Ammon's horn (tissue), 1 donor: ENCODE data around the gene TUBD1.
A peak's percentile ranks its signal among the peaks of the same experiment; 100 is the strongest.
"Not testable (repeated sequence)": the region's sequence is repeated elsewhere in the genome, so short reads cannot be mapped to it uniquely, and the experiment has no call there.

Experiments
- DNase-seq: peaks from one replicate; pipeline ENCODE4 v3.0.0-alpha.2; 2016; ENCODE audit warnings: low spot score

Gene TUBD1

DNA sequence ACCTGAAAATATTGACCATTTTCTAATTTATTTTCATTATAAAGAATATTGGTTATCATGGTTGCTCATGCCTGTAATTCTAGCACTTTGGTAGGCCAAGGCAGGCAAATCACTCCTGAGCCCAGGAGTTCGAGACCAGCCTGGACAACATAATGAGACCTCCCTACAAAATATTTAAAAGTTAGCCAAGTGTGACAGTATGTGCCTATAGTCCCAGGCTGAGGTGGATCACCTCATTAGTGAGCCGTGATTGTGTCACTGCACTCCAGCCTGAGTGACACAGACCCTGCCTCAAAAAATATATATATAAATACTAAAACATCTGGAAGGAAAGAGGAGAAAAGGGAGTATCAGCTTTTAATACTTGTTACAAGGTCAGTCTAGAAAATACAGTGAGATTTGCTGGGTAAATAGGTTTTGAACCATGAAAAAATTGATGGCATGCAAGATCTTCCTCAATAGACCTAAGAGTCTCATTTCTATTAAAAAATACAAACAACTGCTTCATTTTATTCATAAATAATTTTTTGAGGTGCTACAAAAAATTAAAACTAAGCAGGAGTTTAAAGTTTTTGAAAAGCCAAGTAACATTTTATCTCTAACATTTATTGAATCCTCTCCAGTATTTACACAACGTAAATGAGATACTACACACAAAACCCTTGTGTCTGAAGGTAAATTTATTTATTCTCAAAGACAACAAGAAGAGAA is 47.7 kb downstream of the TUBD1 start:
- no peak for DNase-seq

DNA sequence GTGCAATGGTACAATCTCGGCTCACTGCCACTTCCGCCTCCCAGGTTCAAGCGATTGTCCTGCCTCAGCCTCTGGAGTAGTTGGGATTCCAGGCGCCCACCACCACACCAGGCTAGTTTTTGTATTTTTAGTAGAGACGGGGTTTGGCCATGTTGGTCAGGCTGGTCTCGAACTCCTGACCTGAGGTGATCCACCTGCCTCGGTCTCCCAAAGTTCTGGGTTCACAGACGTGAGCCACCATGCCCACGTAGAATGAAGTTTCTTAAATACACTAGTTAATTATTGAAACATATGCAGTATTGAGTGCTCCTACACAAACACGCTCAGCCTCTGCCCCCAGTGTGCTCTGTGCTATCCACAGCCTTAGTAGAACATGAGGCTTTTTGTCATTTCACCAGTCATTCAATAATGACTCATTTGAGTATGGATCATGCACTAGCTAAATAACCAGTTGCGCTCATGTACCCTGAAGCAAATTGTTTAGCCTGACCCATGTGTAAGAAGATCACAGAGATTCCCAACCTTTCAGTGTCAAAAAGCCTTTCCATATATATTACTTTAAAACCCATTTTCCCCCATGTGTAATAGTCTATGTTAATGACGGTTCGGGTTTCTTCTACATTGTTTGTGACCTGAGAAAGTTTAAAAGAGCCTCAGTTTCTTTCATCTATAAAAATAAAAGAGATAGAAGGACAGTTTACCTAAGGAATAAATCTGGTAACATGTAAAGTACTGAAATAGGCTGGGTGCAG is 49.7 kb downstream of the TUBD1 start:
- DNase-seq = peak; percentile 24

DNA sequence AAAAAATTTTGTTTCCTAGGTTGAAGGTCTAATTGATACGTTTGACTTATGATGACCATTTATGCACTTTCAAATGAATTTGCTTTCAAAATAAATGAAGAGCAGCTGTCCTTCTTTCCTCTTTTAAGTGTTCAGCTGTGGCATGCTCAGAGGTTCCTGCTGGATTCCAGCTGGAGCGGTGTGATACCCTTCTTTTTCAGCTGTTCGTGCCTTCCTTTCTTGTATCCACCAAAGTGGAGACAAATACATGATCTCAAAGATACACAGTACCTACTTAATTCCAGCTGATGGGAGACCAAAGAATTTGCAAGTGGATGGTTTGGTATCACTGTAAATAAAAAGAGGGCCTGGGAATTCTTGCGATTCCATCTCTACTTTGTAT is 50.9 kb downstream of the TUBD1 start:
- DNase-seq = not testable (repeated sequence)

DNA sequence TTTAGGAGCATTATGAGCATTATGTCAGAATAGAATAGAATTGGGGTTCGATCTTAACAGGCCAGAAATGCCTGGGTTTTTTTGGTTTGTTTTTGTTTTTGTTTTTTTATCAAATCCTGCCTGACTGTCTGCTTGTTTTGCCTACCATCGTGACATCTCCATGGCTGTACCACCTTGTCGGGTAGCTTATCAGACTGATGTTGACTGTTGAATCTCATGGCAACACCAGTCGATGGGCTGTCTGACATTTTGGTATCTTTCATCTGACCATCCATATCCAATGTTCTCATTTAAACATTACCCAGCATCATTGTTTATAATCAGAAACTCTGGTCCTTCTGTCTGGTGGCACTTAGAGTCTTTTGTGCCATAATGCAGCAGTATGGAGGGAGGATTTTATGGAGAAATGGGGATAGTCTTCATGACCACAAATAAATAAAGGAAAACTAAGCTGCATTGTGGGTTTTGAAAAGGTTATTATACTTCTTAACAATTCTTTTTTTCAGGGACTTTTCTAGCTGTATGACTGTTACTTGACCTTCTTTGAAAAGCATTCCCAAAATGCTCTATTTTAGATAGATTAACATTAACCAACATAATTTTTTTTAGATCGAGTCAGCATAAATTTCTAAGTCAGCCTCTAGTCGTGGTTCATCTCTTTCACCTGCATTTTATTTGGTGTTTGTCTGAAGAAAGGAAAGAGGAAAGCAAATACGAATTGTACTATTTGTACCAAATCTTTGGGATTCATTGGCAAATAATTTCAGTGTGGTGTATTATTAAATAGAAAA is 51.5 kb downstream of the TUBD1 start:
- not testable (repeated sequence) for DNase-seq

DNA sequence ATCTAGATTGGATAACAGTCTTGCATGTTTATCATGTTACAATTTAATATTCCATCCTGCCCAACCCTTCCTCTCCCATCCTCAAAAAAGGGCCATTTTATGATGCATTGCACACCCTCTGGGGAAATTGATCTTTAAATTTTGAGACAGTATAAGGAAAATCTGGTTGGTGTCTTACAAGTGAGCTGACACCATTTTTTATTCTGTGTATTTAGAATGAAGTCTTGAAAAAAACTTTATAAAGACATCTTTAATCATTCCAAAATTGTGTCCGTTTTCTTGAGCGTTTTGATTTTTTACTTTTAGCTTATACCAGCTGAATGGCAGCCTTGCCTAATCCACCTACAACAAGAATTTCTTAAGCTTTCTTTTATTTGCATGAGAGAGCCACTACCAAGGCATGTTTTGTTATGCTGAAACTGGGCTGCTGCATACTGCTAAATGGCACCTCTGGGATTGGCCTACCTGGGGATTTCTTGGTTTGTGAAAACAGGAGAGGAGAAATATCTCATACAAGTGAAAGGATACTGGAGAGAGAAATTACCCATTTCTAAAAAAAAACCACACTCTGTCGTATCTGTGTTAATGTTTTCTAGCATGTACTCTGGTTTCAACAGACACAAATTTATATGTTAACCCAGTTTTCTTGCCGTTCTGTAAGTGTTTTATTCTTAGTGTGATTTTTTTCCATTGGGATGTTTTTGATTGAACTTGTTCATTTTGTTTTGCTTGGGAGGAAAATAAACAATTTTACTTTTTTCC is 52.2 kb downstream of the TUBD1 start:
- no peak for DNase-seq

DNA sequence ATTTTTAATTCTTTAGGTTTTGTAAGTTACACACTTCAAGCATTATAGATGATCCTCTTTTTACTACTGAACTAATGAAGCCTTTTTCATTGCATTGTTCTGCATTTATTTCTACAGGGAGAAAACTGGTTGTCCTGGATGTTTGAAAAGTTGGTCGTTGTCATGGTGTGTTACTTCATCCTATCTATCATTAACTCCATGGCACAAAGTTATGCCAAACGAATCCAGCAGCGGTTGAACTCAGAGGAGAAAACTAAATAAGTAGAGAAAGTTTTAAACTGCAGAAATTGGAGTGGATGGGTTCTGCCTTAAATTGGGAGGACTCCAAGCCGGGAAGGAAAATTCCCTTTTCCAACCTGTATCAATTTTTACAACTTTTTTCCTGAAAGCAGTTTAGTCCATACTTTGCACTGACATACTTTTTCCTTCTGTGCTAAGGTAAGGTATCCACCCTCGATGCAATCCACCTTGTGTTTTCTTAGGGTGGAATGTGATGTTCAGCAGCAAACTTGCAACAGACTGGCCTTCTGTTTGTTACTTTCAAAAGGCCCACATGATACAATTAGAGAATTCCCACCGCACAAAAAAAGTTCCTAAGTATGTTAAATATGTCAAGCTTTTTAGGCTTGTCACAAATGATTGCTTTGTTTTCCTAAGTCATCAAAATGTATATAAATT is 53.0 kb downstream of the TUBD1 start:
- no peak for DNase-seq

DNA sequence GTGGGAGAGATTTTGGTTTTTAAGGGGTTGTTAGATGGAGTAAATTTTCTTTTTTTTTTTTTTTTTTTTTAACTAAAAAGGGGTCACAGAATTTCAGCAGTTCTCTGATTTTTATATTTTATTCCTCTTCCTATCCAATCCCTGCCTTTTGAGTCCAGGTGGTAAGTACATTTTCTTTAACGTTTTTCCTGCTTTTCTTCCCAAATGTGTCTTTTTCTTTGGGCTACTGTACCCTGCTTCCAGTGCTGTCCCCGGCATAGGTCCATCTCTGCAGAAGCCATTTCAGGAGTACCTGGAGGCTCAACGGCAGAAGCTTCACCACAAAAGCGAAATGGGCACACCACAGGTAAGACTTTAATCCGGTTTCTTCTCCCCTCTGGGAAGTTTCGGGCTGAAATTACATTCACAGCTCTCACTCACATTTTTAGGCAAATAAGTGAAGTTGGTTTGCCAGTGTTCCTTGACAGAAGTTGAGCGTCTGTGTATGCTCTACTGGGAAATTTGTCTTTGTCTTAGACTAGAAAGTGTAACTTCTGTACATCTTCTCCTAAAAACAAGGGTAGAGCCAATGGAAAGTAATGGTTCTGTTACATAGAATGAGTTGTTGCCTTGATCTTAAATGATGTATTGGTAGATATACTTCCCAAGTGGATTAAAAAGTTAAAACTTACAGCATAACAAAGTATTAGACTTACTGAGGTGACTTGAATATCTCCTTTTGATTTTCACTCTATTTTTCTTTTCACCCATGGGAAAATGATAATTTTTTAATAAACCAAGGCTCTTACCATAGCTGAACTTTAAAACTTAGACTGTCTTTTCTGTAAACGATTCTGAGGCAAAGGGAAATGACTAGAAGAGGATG is 54.5 kb downstream of the TUBD1 start:
- no peak for DNase-seq

DNA sequence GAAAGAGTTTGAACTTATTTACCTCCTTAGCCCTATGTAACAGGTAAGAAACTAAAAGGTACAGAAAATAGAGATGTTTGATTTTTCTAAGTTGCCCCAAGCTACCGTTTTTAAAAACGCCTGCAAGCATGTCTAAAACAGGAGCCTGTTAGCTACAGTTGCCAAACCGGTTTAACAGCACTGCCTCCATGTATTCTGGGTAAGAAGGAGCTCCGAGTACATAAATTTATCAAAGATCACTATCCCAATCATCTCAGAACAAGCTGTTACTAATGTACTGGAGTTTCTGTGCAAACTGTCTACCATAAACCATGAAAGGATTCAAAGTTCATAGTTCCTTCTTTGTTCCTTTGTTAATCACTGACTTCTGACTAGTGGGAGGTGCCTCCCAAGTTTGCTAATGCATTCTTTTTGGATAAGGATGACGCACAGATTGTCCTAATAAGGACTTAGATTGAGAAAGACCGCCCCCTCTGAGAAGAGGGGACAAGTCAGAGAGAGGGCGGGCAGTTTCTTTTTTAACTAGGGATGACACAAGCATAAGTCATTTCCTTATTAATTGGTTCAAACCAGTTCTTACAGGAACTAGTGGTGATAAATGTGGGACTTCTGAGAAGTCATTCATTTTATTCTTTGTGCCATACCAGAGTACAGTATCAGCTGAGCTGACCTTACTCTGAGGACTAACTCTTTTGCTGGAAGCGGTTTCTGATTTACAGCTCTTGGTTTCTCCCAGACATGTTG is 55.3 kb downstream of the TUBD1 start:
- DNase-seq = peak; percentile 67

DNA sequence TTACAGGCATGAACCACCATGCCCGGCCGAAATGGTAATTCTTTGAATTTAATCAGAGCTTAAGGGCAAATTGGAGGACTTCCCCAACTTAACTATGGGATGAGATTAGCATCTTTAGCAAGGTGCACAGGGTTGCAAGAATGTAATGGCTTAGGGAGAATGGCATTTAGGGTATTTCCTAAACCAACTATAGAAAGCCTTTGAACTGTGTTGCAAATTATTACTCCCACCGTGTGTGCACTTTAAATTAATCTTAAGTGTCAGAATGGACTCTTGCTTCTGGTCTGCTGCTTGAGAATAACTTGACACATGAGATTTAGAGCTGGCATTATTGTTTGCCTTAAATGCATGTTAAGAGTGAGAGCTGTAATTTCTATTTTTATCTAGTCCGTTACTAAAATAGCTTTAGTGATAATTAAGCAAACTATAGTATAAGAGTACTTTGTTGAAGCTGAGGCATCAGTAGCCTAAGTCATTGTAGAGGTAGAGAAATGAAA is 59.8 kb downstream of the TUBD1 start:
- no peak for DNase-seq

DNA sequence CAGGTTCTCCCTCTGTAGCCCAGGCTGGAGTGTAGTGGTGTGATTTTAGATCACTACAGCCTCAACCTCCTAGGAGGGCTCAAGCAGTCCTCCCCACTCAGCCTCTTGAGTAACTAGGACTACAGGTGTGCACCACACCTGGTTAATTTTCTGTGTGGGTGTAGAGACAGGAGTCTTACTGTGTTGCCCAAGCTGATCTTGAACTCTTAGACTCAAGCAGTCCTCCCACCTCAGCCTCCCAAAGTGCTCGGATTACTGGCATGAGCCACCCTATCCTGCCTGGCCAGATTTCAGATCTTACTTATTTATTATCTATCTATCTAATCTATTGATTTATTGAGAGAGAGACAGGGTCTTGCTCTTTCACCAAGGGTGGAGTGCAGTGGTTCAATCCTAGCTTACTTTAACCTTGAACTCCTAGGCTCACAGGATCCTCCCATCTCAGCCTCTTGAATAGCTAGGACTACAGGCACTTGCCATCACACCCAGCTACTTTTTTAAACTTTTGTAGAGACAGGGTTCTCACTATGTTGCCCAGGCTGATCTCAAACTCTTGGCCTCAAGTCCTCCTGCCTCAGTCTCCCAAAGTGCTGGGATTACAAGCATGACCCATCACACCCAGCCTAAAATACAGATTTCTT is 61.8 kb downstream of the TUBD1 start:
- no peak for DNase-seq

DNA sequence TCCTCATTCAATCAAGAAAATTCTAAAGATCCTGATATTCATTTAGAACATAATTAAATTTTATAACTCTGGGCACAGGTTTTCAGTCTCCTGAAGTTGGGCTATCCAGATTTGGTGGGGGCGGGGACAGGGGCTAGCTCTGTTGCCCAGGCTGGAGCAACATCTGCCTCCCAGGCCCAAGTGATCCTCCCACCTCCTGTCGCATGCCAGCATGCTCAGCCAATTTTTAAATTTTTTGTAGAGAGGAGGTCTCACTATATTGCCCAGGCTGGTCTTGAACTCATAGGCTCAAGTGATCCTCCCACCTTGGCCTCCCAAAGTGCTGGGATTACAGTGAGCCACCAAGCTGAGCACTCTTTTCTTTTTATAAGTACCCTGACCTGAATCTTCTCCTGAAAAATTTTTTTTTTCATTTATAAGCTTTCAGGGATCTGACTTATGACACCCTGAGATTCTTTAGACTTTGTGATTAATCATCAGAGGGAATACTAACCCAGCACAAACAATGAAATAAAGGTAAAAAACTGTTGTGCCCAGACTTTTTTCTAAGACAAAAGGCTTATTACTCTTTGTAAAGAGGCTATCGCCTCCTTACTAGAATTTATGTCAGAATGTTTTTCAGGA is 62.6 kb downstream of the TUBD1 start:
- DNase-seq = no peak

DNA sequence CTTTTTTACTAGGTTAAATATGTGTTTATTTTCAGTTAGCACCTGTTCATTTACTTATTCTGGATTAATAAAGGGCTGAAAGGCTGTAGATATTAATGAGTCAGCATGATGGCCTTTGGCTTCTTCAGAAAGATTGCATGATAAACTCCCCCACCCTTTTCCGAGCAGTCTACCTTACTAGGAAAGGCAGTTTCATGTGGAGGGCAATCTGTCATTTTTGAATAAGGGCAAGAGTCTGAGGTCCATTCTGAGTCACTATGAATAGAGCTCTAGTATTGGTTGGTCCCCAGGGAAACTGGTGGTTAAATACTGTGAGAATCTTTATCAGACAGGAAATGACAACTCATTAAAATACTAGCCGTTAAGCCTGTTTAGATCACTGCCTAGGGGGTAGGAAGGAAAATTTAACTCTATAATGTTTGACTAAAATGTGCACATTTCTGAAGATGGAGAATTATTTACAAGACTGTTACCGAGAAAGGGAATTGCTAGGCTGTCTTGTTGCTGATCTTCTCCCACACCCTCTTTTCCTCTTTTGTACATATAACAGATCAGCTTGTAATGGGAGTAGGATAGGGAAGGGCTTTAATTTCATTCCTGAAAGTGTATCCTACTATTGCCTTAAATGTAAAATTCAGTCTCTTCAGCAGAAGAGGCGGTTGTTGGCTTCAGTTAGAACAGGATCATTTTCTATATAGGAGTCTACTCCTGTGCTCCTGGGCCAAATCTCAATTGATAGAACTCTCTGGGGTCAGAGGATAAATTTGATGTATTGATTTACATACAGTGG is 63.3 kb downstream of the TUBD1 start:
- no peak for DNase-seq

DNA sequence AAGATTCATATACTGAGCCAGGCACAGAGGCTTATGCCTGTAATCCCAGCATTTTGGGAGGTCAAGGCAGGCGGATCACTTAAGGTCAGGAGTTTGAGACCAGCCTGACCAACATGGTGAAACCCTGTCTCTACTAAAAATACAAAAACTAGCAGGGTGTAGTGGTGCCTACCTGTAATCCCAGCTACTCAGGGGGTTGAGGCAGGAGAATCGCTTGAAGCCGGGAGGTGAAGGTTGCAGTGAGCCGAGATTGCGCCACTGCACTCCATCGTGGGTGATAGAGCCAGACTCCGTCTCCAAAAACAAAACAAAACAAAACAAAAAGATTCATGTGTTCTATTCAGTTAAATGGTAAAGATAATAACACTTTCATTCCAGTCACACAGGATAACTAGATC is 63.9 kb downstream of the TUBD1 start:
- not testable (repeated sequence) for DNase-seq

DNA sequence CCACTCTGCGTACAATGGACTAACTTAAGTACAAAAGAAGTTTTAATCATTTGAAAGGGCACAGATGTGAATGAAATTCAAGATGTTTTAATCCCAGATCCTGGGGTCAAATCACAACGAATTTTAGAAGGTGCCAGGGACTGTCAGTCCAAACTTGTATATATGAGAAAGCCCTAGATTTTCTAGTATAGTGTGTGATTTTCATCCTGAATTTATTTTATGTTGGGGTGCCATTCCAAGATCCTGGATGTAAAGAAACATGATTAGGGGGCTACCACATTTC is 64.3 kb downstream of the TUBD1 start:
- DNase-seq = no peak

DNA sequence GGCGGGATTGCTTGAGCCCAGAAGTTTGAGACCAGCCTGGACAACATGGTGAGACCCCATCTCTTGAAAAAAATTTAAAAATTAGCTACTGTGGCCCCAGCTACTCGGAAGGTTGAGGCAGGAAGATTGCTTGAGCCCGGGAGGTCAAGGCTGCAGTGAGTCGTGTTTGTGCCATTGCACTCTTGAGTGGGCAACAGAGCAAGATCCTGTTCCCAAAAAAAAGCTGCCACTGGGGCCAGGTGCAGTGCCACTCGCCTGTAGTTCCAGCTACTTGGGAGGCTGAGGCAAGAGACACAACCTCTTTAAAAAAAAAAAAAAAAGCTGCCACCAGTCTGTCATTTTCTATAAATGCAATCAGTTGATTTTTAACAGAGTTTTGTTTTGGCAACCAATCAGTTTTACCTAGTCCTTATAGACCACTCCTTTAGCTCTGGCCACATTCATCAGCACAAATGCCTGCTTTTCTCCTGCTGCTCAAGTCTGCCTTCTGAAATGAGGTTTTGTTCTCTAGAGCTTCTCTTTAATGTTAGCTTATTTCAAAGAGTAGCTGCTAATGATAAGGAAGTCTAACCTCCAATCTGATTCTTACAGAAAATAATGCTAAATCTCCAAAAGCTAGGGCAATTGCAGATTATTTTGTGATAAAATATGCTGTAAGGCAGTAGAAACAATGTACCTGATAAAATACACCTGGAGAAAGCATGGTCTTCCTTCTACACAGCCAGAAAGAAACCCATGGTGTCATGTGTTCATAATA is 64.8 kb downstream of the TUBD1 start:
- no peak for DNase-seq

DNA sequence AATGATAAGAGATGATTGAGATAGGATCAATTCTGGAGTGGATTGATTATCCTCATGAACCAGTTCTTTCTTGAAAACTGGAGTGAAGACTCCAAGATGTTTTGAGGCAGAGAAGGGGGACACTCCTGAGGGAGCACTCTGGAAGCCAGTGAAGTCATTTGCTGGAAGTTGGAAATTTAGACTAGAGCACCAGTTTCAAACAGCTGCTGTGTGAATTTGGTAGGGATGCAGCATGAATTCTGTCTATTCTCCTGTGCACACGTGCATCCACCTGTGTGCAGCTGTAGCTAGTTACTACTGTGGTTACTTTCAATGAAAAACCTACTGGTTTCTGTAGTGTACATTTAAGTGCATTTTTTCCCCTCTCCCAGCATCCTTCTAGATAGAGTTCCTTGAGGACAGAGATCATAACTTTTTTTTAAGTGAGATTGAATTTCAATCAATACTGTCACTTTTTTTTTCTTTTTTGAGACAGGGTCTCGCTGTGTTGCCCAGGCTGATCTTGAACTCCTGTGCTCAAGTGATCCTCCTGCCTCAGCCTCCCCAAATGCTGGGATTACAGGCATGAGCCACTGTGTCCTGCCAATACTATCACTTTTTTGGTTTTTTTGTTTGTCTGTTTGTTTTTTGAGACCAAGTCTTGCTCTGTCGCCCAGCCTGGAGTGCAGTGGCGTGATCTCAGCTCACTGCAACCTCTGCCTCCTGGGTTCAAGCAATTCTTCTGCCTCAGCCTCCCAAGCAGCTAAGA is 65.9 kb downstream of the TUBD1 start:
- no peak for DNase-seq
